CD4-positive, alpha-beta memory T cell (primary cell): ENCODE measurements around the gene INPP5A. TPM values are rescaled to one million over a fixed set of nuclear protein-coding genes. Genes with fewer than 3 reads are reported as not detected.

ENCODE experiments used
- CTCF ChIA-PET: fragments of 350-600 bp; sonication (Branson Sonifier 250); formaldehyde crosslinking; loops from one replicate; lab custom pipeline; 2021; ENCODE audit warnings: inconsistent platforms; ENCODE audit not compliant: partially characterized antibody; lab: Charles Lee
- POLR2A ChIA-PET: fragments of 350-600 bp; sonication (Branson Sonifier 250); formaldehyde crosslinking; loops from one replicate; lab custom pipeline; 2021; ENCODE audit not compliant: partially characterized antibody; lab: Charles Lee
- DNase-seq, 5 donors: peaks; one replicate each; pipeline versions ENCODE4 v3.0.0 to v3.0.0-alpha.2; 2020 to 2022; ENCODE audit warnings: mixed read lengths in 1 of 5
- H3K27ac ChIP-seq: one replicate; pipeline ENCODE4 v1.7.0; 2013; ENCODE audit warnings: low read depth, low read length
- H3K27me3 ChIP-seq: 2 replicates; pipeline ENCODE4 v1.7.0; 2013; ENCODE audit warnings: mild to moderate bottlenecking, low read length, moderate library complexity; ENCODE audit not compliant: insufficient read depth
- H3K36me3 ChIP-seq: 2 replicates; pipeline ENCODE4 v1.7.0; 2013; ENCODE audit warnings: mild to moderate bottlenecking, low read length, moderate library complexity; ENCODE audit not compliant: insufficient read depth
- H3K4me1 ChIP-seq: 2 replicates; pipeline ENCODE4 v1.7.0; 2013; ENCODE audit warnings: mild to moderate bottlenecking, low read length, moderate library complexity; ENCODE audit not compliant: insufficient read depth
- H3K4me3 ChIP-seq, 2 donors: one replicate each; pipeline ENCODE4 v1.7.0; 2013; ENCODE audit warnings: low read length in 2 of 2, mild to moderate bottlenecking in 1 of 2
- H3K9me3 ChIP-seq, 2 donors: one replicate each; pipeline ENCODE4 v1.7.0; 2013; ENCODE audit warnings: low read length in 2 of 2, control low read depth in 1 of 2; ENCODE audit not compliant: control insufficient read depth in 1 of 2
- H3K27ac Mint-ChIP-seq, 7 donors: one replicate each; pipeline ENCODE4 v1.8.0; 2020 to 2021; ENCODE audit warnings: mixed read lengths in 7 of 7, mild to moderate bottlenecking in 6 of 7, inconsistent platforms in 3 of 7, moderate library complexity in 3 of 7
- H3K27me3 Mint-ChIP-seq, 2 donors: one replicate each; pipeline ENCODE4 v1.8.0; 2020 to 2021; ENCODE audit warnings: mixed read lengths in 2 of 2
- H3K36me3 Mint-ChIP-seq, 2 donors: one replicate each; pipeline ENCODE4 v1.8.0; 2020 to 2021; ENCODE audit warnings: mixed read lengths in 2 of 2, inconsistent platforms in 1 of 2, mild to moderate bottlenecking in 1 of 2
- H3K4me1 Mint-ChIP-seq, 4 donors: one replicate each; pipeline ENCODE4 v1.8.0; 2020 to 2021; ENCODE audit warnings: mixed read lengths in 4 of 4, mild to moderate bottlenecking in 1 of 4
- H3K4me3 Mint-ChIP-seq, 8 donors: one replicate each; pipeline ENCODE4 v1.8.0; 2020 to 2021; ENCODE audit warnings: mixed read lengths in 8 of 8, mild to moderate bottlenecking in 7 of 8, moderate library complexity in 6 of 8, inconsistent platforms in 3 of 8
- H3K9me3 Mint-ChIP-seq, 8 donors: one replicate each; pipeline ENCODE4 v1.8.0; 2020 to 2021; ENCODE audit warnings: mixed read lengths in 8 of 8, mild to moderate bottlenecking in 5 of 8, inconsistent platforms in 3 of 8, moderate library complexity in 1 of 8
- intact Hi-C: fragments of 100-400 bp; cut with micrococcal nuclease; formaldehyde crosslinking; loops from one replicate; pipeline ENCODE4 v1.15.1; 2023
- polyA plus RNA-seq, 2 donors: library from polyadenylated mRNA; unstranded; fragments of 300-500 nt; fragmentation: Illumina TruSeq; gene quantifications; one replicate each; pipeline ENCODE4 v1.2.3, GENCODE V29; 2021
- total RNA-seq, 2 experiments: library from RNA; stranded (reverse); gene quantifications; one replicate each; pipeline ENCODE4 v1.2.3, GENCODE V29; 2021

The INPP5A gene
- total and polyA plus RNA-seq, 4 experiments from 2014 or later, result 0.61 to 19.3 (median 10.8) TPM

- Histone ChIP-seq H3K9me3 (no peaks in the 10 kb centered on the region), H3K27me3 (no peaks in the 10 kb centered on the region), H3K4me3 (no peak overlapping the region), H3K27ac (no peak overlapping the region), H3K36me3 (no peaks in the 10 kb centered on the region), H3K4me1 (no peaks in the 10 kb centered on the region)
- H3K4me1 Mint-ChIP-seq, result no peaks in the 10 kb centered on the region
- H3K27me3 Mint-ChIP-seq, result peaks cover 1 to 6% of the 10 kb centered on the region in 2 donors
- H3K36me3 Mint-ChIP-seq, result no peaks in the 10 kb centered on the region
- intact Hi-C loops, result no loop called here
- DNase-seq, result no peak
- no peak overlapping the region for H3K4me3 Mint-ChIP-seq
- H3K27ac Mint-ChIP-seq, result no peak overlapping the region
- CTCF ChIA-PET, result interaction anchor here (0.6 kb wide), 1 partner anchor 17 kb away, joined by 3 read pairs; no protein-coding TSS in a partner anchor
- POLR2A ChIA-PET, result no interaction called here
- H3K9me3 Mint-ChIP-seq, result peaks cover 0 to 1% (median 0%) of the 10 kb centered on the region in 8 donors
Observed at GRCh38 chr10:132517951-132518521, 19.6 kb upstream of the INPP5A start.

GRCh38 chr10:132518572-132519381 is 18.8 kb upstream of the INPP5A start:
- Mint-ChIP-seq H3K9me3 (no peaks in the 10 kb centered on the region), H3K4me3 (peak overlapping the region in 2 of 8 donors; percentile 24 to 51), H3K36me3 (no peaks in the 10 kb centered on the region), H3K4me1 (no peaks in the 10 kb centered on the region), H3K27me3 (peaks cover 1 to 6% of the 10 kb centered on the region in 2 donors), H3K27ac (no peak overlapping the region)
- Histone ChIP-seq H3K4me3 (no peak overlapping the region), H3K4me1 (no peaks in the 10 kb centered on the region), H3K36me3 (no peaks in the 10 kb centered on the region), H3K9me3 (no peaks in the 10 kb centered on the region), H3K27me3 (no peaks in the 10 kb centered on the region), H3K27ac (no peak overlapping the region)
- ChIA-PET CTCF (interaction anchor here (0.6 kb wide), 1 partner anchor 17 kb away, joined by 3 read pairs; no protein-coding TSS in a partner anchor), POLR2A (no interaction called here)
- DNase-seq, result no peak
- intact Hi-C loops, result no loop called here

GRCh38 chr10:132519382-132520176 is 18.0 kb upstream of the INPP5A start:
- H3K36me3 Mint-ChIP-seq, result no peaks in the 10 kb centered on the region
- Histone ChIP-seq H3K27ac (no peak overlapping the region), H3K9me3 (no peaks in the 10 kb centered on the region), H3K36me3 (no peaks in the 10 kb centered on the region), H3K4me1 (no peaks in the 10 kb centered on the region), H3K27me3 (no peaks in the 10 kb centered on the region), H3K4me3 (no peak overlapping the region)
- peaks cover 0 to 3% (median 0%) of the 10 kb centered on the region in 8 donors for H3K9me3 Mint-ChIP-seq
- H3K27ac Mint-ChIP-seq, result no peak overlapping the region
- H3K4me1 Mint-ChIP-seq, result no peaks in the 10 kb centered on the region
- ChIA-PET POLR2A (no interaction called here), CTCF (no interaction called here)
- no peak for DNase-seq
- H3K4me3 Mint-ChIP-seq, result no peak overlapping the region
- peaks cover 1 to 8% of the 10 kb centered on the region in 2 donors for H3K27me3 Mint-ChIP-seq
- intact Hi-C loops, result loop anchor here (10.0 kb wide), 1 partner anchor 45 kb away; no protein-coding TSS in a partner anchor

- H3K4me3 Mint-ChIP-seq, result no peak overlapping the region
Observed at GRCh38 chr10:132520177-132520811, 17.3 kb upstream of the INPP5A start.

GRCh38 chr10:132521041-132521465 is 16.5 kb upstream of the INPP5A start:
- Histone ChIP-seq H3K4me3 (no peak overlapping the region), H3K27ac (no peak overlapping the region), H3K36me3 (no peaks in the 10 kb centered on the region), H3K9me3 (no peaks in the 10 kb centered on the region), H3K4me1 (no peaks in the 10 kb centered on the region), H3K27me3 (no peaks in the 10 kb centered on the region)
- Mint-ChIP-seq H3K4me1 (no peaks in the 10 kb centered on the region), H3K27me3 (peaks cover 3 to 11% of the 10 kb centered on the region in 2 donors), H3K4me3 (no peak overlapping the region), H3K27ac (no peak overlapping the region), H3K36me3 (no peaks in the 10 kb centered on the region), H3K9me3 (peaks cover 0 to 3% (median 0%) of the 10 kb centered on the region in 8 donors)
- POLR2A ChIA-PET, result no interaction called here
- no peak for DNase-seq
- CTCF ChIA-PET, result no interaction called here
- intact Hi-C loops, result loop anchor here (10.0 kb wide), 1 partner anchor 46 kb away; no protein-coding TSS in a partner anchor

More at GRCh38 chr10:132520177-132520811, 17.3 kb upstream of the INPP5A start:
- no peak for DNase-seq
- H3K4me3 ChIP-seq, result no peak overlapping the region
- H3K27me3 ChIP-seq, result no peaks in the 10 kb centered on the region
- no peaks in the 10 kb centered on the region for H3K4me1 ChIP-seq
- H3K9me3 ChIP-seq, result no peaks in the 10 kb centered on the region
- CTCF ChIA-PET, result no interaction called here
- POLR2A ChIA-PET, result no interaction called here
- intact Hi-C loops, result loop anchor here (10.0 kb wide), 1 partner anchor 45 kb away; no protein-coding TSS in a partner anchor
- Mint-ChIP-seq H3K9me3 (peaks cover 0 to 3% (median 0%) of the 10 kb centered on the region in 8 donors), H3K36me3 (no peaks in the 10 kb centered on the region), H3K27ac (no peak overlapping the region), H3K4me1 (no peaks in the 10 kb centered on the region), H3K27me3 (peaks cover 2 to 10% of the 10 kb centered on the region in 2 donors)
- no peak overlapping the region for H3K27ac ChIP-seq
- H3K36me3 ChIP-seq, result no peaks in the 10 kb centered on the region

- CTCF ChIA-PET, result no interaction called here
- no peak overlapping the region for H3K4me3 ChIP-seq
- H3K9me3 Mint-ChIP-seq, result peaks cover 0 to 3% (median 0%) of the 10 kb centered on the region in 8 donors
Observed at GRCh38 chr10:132521466-132522102, 16.0 kb upstream of the INPP5A start.

More at GRCh38 chr10:132521466-132522102, 16.0 kb upstream of the INPP5A start:
- no peaks in the 10 kb centered on the region for H3K36me3 ChIP-seq
- H3K9me3 ChIP-seq, result no peaks in the 10 kb centered on the region
- no peaks in the 10 kb centered on the region for H3K36me3 Mint-ChIP-seq
- POLR2A ChIA-PET, result no interaction called here
- intact Hi-C loops, result loop anchor here (10.0 kb wide), 1 partner anchor 47 kb away; no protein-coding TSS in a partner anchor
- no peaks in the 10 kb centered on the region for H3K27me3 ChIP-seq
- DNase-seq, result no peak
- no peaks in the 10 kb centered on the region for H3K4me1 Mint-ChIP-seq
- H3K27ac ChIP-seq, result no peak overlapping the region
- H3K4me3 Mint-ChIP-seq, result no peak overlapping the region
- H3K4me1 ChIP-seq, result no peaks in the 10 kb centered on the region
- peaks cover 3 to 11% of the 10 kb centered on the region in 2 donors for H3K27me3 Mint-ChIP-seq
- no peak overlapping the region for H3K27ac Mint-ChIP-seq
